Measurements from ENCODE around the gene ENPP1.
A peak's percentile ranks its signal among the peaks of the same experiment; 100 is the strongest.

ENPP1 gene

DNA sequence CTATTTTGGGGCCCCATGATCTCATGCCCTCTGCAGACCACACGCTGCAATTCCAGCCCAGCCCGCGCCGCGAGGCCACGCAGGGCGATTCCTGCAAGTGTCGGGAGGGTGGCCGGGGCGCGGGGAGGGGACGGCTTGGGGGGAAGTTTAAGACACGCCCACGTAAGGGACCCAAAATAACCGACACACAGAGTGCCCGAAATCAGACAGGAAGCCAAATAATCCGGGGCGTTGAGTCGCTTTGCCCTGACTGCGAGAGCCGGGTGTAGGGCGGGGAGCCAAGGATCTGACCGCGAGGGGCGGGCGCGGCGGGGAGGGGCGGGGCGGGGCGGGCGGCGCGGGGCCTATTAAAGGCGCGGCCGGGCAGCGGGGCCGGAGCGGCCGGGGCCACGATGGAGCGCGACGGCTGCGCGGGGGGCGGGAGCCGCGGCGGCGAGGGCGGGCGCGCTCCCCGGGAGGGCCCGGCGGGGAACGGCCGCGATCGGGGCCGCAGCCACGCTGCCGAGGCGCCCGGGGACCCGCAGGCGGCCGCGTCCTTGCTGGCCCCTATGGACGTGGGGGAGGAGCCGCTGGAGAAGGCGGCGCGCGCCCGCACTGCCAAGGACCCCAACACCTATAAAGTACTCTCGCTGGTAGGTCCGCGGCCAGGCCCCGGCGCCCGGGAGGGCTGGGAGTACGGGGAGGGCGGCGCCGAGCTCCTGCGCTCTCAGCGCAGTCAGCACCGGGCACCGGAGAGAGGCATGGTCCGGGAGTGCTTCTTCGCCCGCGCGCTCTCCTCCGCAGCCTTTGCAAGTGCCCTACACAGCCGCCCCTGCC is at the start of gene ENPP1:
Gene ENPP1, plus strand, starts transcription at position 377 of the 816 bp plus-strand sequence. Its CDS starts 16 bp downstream, at position 393.
- DNase-seq, result peak; percentile 7

DNA sequence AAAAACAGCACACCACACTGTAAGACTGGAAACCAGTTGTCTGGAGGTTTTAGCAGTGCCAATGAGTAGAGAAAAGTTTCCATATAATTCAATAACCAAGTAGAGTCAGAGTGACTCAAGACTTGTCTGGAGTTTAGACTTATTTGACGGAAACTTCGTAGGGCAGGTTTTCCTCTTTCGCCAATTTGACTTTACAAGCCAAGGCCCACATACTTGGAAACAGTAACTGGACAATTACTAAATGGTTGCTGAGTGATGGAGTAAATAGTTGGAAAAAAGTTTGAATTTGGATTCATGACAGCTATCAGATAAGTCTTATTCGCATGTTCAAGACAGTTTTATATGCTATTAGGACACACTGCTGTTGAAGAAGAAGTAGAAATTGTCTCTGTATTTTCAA is 48.9 kb upstream of the ENPP1 start:
- no peak for DNase-seq

- DNase-seq, result no peak
Observed at GRCh38 chr6:131761060-131761761, 46.6 kb upstream of the ENPP1 start.

DNA sequence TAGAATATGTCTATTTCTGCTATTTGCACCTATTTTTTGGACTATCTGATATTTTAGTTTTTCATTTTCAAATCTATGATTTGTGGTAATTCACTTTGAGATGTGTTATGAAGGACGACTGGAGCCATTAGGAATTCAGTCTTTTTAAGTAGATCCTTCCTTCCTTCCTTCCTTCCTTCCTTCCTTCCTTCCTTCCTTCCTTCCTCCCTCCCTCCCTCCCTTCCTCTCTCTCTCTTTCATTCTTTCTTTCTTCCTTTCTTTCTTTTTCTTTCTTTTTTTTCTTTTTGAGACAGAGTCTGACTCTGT is 46.1 kb upstream of the ENPP1 start:
- DNase-seq, result no peak

- DNase-seq, result no peak
Observed at GRCh38 chr6:131762984-131763383, 44.8 kb upstream of the ENPP1 start.

GRCh38 chr6:131763749-131764148 is 44.1 kb upstream of the ENPP1 start:
- no peak for DNase-seq

GRCh38 chr6:131764350-131764749 is 43.5 kb upstream of the ENPP1 start:
- DNase-seq, result no peak

DNA sequence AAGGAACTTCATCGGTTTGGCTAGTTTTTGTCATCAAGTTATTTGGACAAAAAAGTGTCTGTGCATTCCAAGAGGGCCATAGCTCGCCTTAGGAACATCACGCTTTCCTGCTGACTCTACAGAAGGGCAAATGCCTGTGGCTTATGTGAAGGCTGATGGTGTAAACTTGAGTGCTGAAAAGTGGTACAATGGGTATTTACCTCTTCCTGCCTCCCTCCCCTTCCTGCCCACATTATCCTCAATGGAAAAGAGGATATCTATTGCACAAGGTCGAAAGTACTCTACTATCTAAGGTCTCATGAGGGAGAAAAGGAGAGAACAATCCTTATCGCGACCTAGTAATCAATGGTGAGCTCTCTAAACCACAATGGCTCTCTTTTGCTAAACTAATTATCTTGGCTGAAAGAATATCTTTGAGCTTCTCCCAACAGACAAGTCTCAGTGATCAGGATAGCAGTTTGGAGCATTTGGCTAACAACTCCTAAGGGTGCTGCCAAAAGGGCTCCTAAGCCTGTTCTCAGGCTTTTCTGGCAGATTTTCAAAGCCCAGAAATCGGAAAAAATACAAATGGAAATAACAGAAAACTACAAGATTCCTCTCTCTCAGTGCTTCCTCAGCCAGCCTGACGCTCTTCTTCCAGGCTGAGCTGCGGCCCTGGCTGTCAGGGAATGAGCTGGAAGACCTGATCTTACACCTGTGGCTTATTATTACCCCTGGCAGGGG is 42.6 kb upstream of the ENPP1 start:
- no peak for DNase-seq

- DNase-seq, result no peak
Observed at GRCh38 chr6:131765804-131766135, 42.0 kb upstream of the ENPP1 start.

- DNase-seq, result no peak
Observed at GRCh38 chr6:131766631-131767030, 41.2 kb upstream of the ENPP1 start.

GRCh38 chr6:131768964-131769363 is 38.9 kb upstream of the ENPP1 start:
- DNase-seq, result no peak

DNA sequence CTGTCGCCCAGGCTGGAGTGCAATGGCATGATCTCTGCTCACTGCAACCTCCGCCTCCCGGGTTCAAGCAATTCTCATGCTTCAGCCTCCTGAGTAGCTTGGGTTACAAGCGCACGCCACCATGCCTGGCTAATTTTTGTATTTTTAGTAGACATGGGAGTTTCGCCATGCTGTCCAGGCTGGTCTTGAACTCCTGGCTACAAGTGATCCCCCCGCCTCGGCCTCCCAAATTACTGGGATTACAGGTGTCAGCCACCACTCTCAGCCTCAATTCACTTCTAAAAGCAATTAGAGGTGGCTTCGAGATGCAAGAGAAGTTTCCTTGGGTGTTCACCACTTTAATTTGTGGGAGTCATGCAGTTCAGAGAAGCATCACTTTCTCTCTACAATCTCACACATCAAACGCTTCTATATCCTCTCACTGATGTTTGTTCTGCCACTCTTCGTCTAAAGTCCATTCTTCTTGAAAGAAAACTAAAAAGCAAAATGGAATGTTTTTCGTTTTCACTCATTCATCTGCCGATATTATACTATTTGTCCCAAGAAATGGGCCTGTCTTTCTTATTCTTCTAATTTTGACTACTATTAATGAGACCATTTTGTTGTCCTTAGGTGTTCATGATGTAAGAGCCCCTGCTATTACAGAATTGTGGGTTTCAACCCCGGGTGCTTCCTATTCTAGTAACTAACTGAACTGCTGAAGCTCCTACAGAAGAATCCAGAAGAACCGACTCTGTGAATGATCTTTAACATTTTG is 38.3 kb upstream of the ENPP1 start:
- no peak for DNase-seq

- DNase-seq, result no peak
Observed at GRCh38 chr6:131770776-131771175, 37.0 kb upstream of the ENPP1 start.

DNA sequence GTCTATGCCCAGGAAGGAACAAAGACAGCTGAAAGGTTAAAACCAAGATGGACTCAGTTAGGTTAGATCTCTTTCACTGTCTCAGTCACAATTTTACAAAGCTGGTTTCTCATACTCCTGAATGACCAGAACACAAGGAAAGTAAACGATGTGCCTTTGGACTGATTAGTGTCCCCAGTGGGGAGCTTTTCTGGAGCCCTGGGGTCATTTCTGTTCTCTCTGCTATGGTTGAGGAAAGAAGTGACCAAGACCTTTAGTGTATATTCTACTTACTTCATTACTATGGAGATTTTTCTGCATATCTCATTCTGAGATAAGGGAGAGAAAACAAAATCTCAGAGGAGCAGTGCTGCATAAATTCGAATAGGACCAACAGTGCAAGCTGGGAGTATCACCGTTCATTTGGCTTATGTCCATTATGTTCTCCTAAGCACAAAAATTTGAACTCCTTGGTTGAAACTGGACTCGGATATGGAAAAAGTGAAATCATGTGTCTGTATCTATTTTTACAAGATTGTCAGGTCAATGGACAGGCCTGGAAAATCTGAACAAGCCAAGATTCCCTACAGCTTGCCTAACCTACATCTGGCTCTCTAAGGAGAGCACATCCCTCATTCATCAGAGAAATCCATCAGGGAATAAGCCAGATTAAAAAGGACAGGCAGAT is 34.4 kb upstream of the ENPP1 start:
- DNase-seq, result no peak

- no peak for DNase-seq
Observed at GRCh38 chr6:131775886-131776285, 31.9 kb upstream of the ENPP1 start.

DNA sequence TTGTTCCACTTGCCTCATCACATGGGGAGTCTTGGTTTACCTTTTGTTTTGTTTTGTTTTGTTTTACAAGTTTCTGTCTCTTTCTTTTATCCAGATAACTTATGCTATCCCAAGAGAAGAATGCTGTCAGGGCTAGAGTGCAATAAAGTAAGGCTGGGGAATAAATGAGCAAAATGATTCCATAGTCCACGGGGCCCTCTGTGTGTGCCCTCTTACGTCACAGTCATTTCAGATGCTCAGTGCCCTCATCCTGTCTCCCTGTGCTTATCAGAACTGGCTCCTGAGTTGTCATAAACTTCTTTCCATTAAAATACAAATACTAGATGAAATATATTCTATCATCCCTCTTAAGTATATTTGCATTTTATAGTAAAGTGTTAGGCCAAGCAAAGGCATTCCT is 30.8 kb upstream of the ENPP1 start:
- DNase-seq, result no peak

- DNase-seq, result no peak
Observed at GRCh38 chr6:131778169-131778568, 29.7 kb upstream of the ENPP1 start.

DNA sequence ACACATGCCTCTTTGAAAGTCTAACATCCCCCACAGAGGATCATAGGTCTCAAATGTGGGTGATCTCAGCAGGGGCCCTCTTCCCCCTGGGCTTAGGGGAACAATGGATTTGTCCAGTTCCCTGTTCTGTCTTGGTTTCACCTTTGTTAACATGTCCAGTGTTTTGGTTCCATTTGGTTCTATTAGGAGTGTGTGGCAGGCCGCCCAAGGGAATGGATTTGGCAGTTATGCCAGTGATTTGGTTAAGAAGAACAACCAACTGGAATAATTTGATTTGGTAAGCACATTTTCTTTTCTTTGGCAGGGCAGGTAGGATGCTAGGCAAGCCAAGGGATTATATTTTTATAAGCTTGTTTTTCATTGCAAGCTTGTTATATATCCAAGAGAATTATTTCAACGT is 28.5 kb upstream of the ENPP1 start:
- no peak for DNase-seq

- no peak for DNase-seq
Observed at GRCh38 chr6:131780600-131780999, 27.2 kb upstream of the ENPP1 start.

DNA sequence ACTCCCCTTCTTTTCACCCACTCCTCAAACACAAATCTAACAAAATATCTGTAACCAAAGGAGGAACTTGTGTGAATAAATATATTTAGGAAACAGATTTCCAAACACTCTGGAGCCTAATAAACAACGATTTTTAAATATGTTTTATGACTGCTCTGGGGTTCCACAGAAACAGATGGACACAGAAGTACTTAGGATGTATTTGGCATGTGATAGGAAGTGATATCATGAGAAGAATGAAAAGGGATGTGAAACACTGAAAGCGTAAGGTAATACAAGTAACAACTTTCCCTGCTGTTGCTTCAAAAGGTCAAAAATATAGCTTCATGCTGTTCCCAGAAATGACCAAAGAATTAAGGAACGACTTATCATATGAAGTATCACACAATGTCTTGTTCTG is 26.1 kb upstream of the ENPP1 start:
- DNase-seq, result no peak

DNA sequence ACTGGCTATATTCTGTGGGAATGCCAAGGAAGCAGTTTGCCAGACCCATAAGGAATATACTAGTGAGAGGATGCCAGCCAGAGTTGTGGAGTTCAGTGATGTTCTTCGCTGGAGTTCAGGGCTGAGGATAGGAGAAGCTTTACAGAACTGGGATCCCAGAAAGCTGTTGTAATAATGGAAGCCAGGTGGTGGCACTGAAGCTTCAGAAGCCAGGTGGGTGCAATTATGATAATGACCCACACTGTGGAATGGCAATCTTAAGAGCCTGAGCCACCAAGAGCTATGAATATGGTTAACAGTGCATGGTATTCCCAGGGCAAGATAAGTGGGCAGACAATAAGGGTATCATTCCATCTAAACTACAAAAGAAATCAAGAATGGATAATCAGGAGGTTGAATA is 25.1 kb upstream of the ENPP1 start:
- peak; percentile 3 for DNase-seq

DNA sequence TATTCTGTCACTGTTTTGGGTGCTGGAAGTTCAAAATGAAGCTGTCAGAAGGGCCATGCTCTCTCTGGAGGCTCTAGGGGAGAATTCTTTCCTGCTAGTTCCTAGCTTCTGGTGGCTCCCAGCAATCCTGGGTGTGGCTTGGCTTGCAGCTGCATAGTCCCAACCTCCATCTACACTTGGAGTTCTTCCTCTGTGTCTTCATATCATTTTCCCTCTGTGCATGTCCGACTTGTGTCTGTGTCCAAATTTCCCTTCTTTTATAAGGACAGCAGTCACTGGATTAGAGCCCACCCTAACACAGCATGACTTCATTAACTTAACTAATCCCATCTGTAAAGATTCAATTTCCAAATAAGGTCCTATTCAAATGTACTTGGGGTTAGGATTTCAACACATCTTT is 23.3 kb upstream of the ENPP1 start:
- no peak for DNase-seq

- no peak for DNase-seq
Observed at GRCh38 chr6:131787079-131787478, 20.7 kb upstream of the ENPP1 start.

Data from NCI-H526 treated with DMSO at 0.1 percent for 48 hours (cell line).